Esophagus muscularis mucosa (tissue), 3 donors: Measurements from ENCODE around the gene CPEB3.

Experiments used
- CTCF ChIP-seq, 3 experiments: fragments of 200-600 bp in 2 of 3; fragments of 450-650 bp in 1 of 3; sonication (generic) in 2 of 3; IDR thresholded peaks; one replicate each; pipeline ENCODE4 v1.5.1; 2017 to 2019; ENCODE audit warnings: antibody characterized with exemption in 3 of 3, mild to moderate bottlenecking in 2 of 3, moderate library complexity in 1 of 3
- POLR2A ChIP-seq: fragments of 450-650 bp; IDR thresholded peaks from one replicate; pipeline ENCODE4 v1.6.1; 2017; ENCODE audit warnings: antibody characterized with exemption, moderate library complexity, mild to moderate bottlenecking, low read depth
- POLR2AphosphoS5 ChIP-seq, 2 donors: sonication (generic); formaldehyde crosslinking; IDR thresholded peaks; one replicate each; pipeline ENCODE4 v1.6.1; 2017; ENCODE audit warnings: antibody characterized with exemption in 2 of 2

GRCh38 chr10:92038949-92039348 is 251.9 kb downstream of the CPEB3 start:
- TF ChIP-seq CTCF (IDR thresholded peaks at IDR 0.05) = no peak
- TF ChIP-seq POLR2AphosphoS5 (IDR thresholded peaks at IDR 0.05) = no peak
- no peak for TF ChIP-seq POLR2A
